GM18868 (cell line): ENCODE results near the gene KRTAP21-3.
"Not testable (repeated sequence)": the region's sequence is repeated elsewhere in the genome, so short reads cannot be mapped to it uniquely, and the experiment has no call there.

Source experiments
- ATAC-seq: cut with Tn5 transposase; IDR thresholded peaks from one replicate; pipeline ENCODE4 v1.9.1; 2021; ENCODE audit warnings: mild to moderate bottlenecking, moderate library complexity; ENCODE audit not compliant: unreplicated experiment

Gene KRTAP21-3

GRCh38 chr21:30718239-30718909 is at the start of gene KRTAP21-3:
KRTAP21-3 (minus strand) TSS chr21:30718777; CDS start chr21:30718759, 18 bp downstream.
- ATAC-seq = peak; percentile 75

GRCh38 chr21:30760776-30761175 is 42.2 kb upstream of the KRTAP21-3 start:
- no peak for ATAC-seq

- ATAC-seq = no peak
Observed at GRCh38 chr21:30758306-30758705, 39.7 kb upstream of the KRTAP21-3 start.

GRCh38 chr21:30755328-30755727 is 36.8 kb upstream of the KRTAP21-3 start, which contains the start of gene KRTAP21-1:
KRTAP21-1 (minus strand) TSS chr21:30755428; CDS start chr21:30755378, 50 bp downstream.
- ATAC-seq = not testable (repeated sequence)

GRCh38 chr21:30747159-30747558 is 28.6 kb upstream of the KRTAP21-3 start, which contains the start of gene KRTAP21-2:
KRTAP21-2 (minus strand) TSS chr21:30747259; CDS start chr21:30747202, 57 bp downstream.
- ATAC-seq = no peak

GRCh38 chr21:30740462-30740861 is 21.9 kb upstream of the KRTAP21-3 start:
- no peak for ATAC-seq

- no peak for ATAC-seq
Observed at GRCh38 chr21:30733026-30733425, 14.4 kb upstream of the KRTAP21-3 start.

GRCh38 chr21:30726726-30727125 is 8.1 kb upstream of the KRTAP21-3 start:
- no peak for ATAC-seq

- ATAC-seq = peak; percentile 52
Observed at GRCh38 chr21:30719401-30719800, 824 bp upstream of the KRTAP21-3 start.

GRCh38 chr21:30717105-30717504 is 1.5 kb downstream of the KRTAP21-3 start:
- ATAC-seq = no peak

- ATAC-seq = no peak
Observed at GRCh38 chr21:30714946-30715345, 3.6 kb downstream of the KRTAP21-3 start.

GRCh38 chr21:30714456-30714855 is 4.1 kb downstream of the KRTAP21-3 start:
- no peak for ATAC-seq

GRCh38 chr21:30713766-30714165 is 4.8 kb downstream of the KRTAP21-3 start:
- ATAC-seq = no peak

GRCh38 chr21:30710499-30710898 is 8.1 kb downstream of the KRTAP21-3 start:
- ATAC-seq = no peak

GRCh38 chr21:30707409-30707808 is 11.2 kb downstream of the KRTAP21-3 start:
- no peak for ATAC-seq

- ATAC-seq = no peak
Observed at GRCh38 chr21:30695956-30696355, 22.6 kb downstream of the KRTAP21-3 start.

- ATAC-seq = no peak
Observed at GRCh38 chr21:30689822-30690221, 28.8 kb downstream of the KRTAP21-3 start.

GRCh38 chr21:30684506-30684905 is 34.1 kb downstream of the KRTAP21-3 start:
- no peak for ATAC-seq

- ATAC-seq = no peak
Observed at GRCh38 chr21:30680586-30680985, 38.0 kb downstream of the KRTAP21-3 start.

- no peak for ATAC-seq
Observed at GRCh38 chr21:30676737-30677136, 41.8 kb downstream of the KRTAP21-3 start.

- ATAC-seq = no peak
Observed at GRCh38 chr21:30674312-30674711, 44.3 kb downstream of the KRTAP21-3 start.

GRCh38 chr21:30672985-30673650 is 45.5 kb downstream of the KRTAP21-3 start:
- no peak for ATAC-seq
